HG02610 (cell line): ENCODE measurements around the gene TMEM198.

ENCODE experiments used
- ATAC-seq: cut with Tn5 transposase; IDR thresholded peaks from one replicate; pipeline ENCODE4 v1.9.1; 2021; ENCODE audit warnings: mild to moderate bottlenecking, moderate library complexity; ENCODE audit not compliant: unreplicated experiment

The TMEM198 gene

GRCh38 chr2:219561179-219562048 lies 17.6 kb downstream of the TMEM198 start:
- ATAC-seq: no peak

- ATAC-seq: no peak
Observed at GRCh38 chr2:219562049-219563020, 18.5 kb downstream of the TMEM198 start.

- no peak for ATAC-seq
Observed at GRCh38 chr2:219563271-219563928, 19.6 kb downstream of the TMEM198 start.

GRCh38 chr2:219565130-219566080 lies 21.6 kb downstream of the TMEM198 start:
- no peak for ATAC-seq

GRCh38 chr2:219566640-219567039 lies 22.8 kb downstream of the TMEM198 start:
- no peak for ATAC-seq

GRCh38 chr2:219567131-219567530 lies 23.3 kb downstream of the TMEM198 start:
- ATAC-seq: no peak

- ATAC-seq: no peak
Observed at GRCh38 chr2:219567791-219568361, 24.0 kb downstream of the TMEM198 start.

- ATAC-seq: no peak
Observed at GRCh38 chr2:219569041-219569440, 25.2 kb downstream of the TMEM198 start.

- no peak for ATAC-seq
Observed at GRCh38 chr2:219569635-219570034, 25.8 kb downstream of the TMEM198 start.

GRCh38 chr2:219570194-219570923 lies 26.5 kb downstream of the TMEM198 start:
- no peak for ATAC-seq

- ATAC-seq: no peak
Observed at GRCh38 chr2:219570924-219571310, 27.1 kb downstream of the TMEM198 start.

GRCh38 chr2:219571311-219572236 lies 27.7 kb downstream of the TMEM198 start, which contains the start of gene OBSL1:
TSS of gene OBSL1 (minus strand) at chr2:219571539. CDS start at chr2:219571232, 307 bp downstream.
- ATAC-seq: no peak

- no peak for ATAC-seq
Observed at GRCh38 chr2:219572237-219573001, 28.6 kb downstream of the TMEM198 start, which contains the start of gene INHA. TSS of gene INHA (plus strand) at chr2:219572310. CDS start at chr2:219572375, 65 bp downstream.

- no peak for ATAC-seq
Observed at GRCh38 chr2:219573166-219573565, 29.3 kb downstream of the TMEM198 start.

GRCh38 chr2:219574484-219575311 lies 30.9 kb downstream of the TMEM198 start:
- ATAC-seq: no peak
